Left cardiac atrium (tissue), 4 donors: Measurements from ENCODE around the gene HECA. TPM values are rescaled to one million over a fixed set of nuclear protein-coding genes. Genes with fewer than 3 reads are reported as not detected.
"Not testable (repeated sequence)": the region's sequence is repeated elsewhere in the genome, so short reads cannot be mapped to it uniquely, and the experiment has no call there.

Experiments
- ATAC-seq, 2 donors: fragments of 200-7000 bp; cut with Tn5 transposase; one replicate each; pipeline ENCODE4 v1.9.1; 2020; ENCODE audit warnings: mild to moderate bottlenecking in 2 of 2, moderate library complexity in 2 of 2
- DNase-seq: peaks from one replicate; pipeline ENCODE4 v3.0.0-alpha.2; 2020
- intact Hi-C, 2 donors: fragments of 100-400 bp; cut with DNase I; formaldehyde crosslinking; loops; one replicate each; pipeline versions ENCODE4 v1.14.1 to v1.15.1; 2022 to 2023
- total RNA-seq, 2 donors: library from RNA; stranded (reverse); fragmentation: NEBNext Ultra II Directional; extraction: Animal tissue kit (Norgen Biotek cat#: 25700); gene quantifications; one replicate each; pipeline ENCODE4 v1.2.1, GENCODE V29; 2021
- donor health status: DM: no; HTN: yes; CAD: no.
- donor health status: DM: no; HTN: yes; CAD: no; lungs with severe emphysema.
- donor health status: DM: yes; HTN: yes; CAD: no.
- donor health status: Dilated cardiomyopathy.

The HECA gene
- total RNA-seq, 2 donors from 2014 or later: 33.2 to 36.9 TPM

GRCh38 chr6:139152892-139153271 is 18.0 kb downstream of the HECA start:
- DNase-seq: no peak
- intact Hi-C loops: no loop called here
- ATAC-seq: no peak

- no peak for DNase-seq
- intact Hi-C loops: no loop called here
- peak in 1 of 2 donors; percentile 61 for ATAC-seq
Measured at GRCh38 chr6:139153855-139154254, 19.0 kb downstream of the HECA start.

GRCh38 chr6:139154881-139155547 is 20.1 kb downstream of the HECA start:
- ATAC-seq (no peak), DNase-seq (no peak)
- intact Hi-C loops: no loop called here

GRCh38 chr6:139156102-139156501 is 21.2 kb downstream of the HECA start:
- peak; percentile 21 to 43 for ATAC-seq
- DNase-seq: no peak
- intact Hi-C loops: no loop called here

GRCh38 chr6:139156551-139156950 is 21.7 kb downstream of the HECA start:
- ATAC-seq (no peak), DNase-seq (no peak)
- intact Hi-C loops: no loop called here

GRCh38 chr6:139157086-139157485 is 22.2 kb downstream of the HECA start:
- ATAC-seq: peak in 1 of 2 donors; percentile 32
- DNase-seq, intact Hi-C loops: not testable (repeated sequence)

GRCh38 chr6:139159016-139159415 is 24.1 kb downstream of the HECA start:
- no peak for DNase-seq
- intact Hi-C loops: no loop called here
- ATAC-seq: peak in 1 of 2 donors; percentile 37

GRCh38 chr6:139161169-139161568 is 26.3 kb downstream of the HECA start:
- intact Hi-C loops: no loop called here
- ATAC-seq (peak in 1 of 2 donors; percentile 7), DNase-seq (no peak)

GRCh38 chr6:139161817-139162284 is 27.0 kb downstream of the HECA start:
- DNase-seq (no peak), ATAC-seq (no peak)
- intact Hi-C loops: no loop called here

GRCh38 chr6:139164001-139164400 is 29.1 kb downstream of the HECA start:
- ATAC-seq (no peak), DNase-seq (no peak)
- intact Hi-C loops: no loop called here

- no peak for DNase-seq
Measured at GRCh38 chr6:139165324-139165723, 30.4 kb downstream of the HECA start.

GRCh38 chr6:139166238-139166955 is 31.5 kb downstream of the HECA start:
- intact Hi-C loops: no loop called here
- no peak for ATAC-seq
- DNase-seq: no peak

More at GRCh38 chr6:139165324-139165723, 30.4 kb downstream of the HECA start:
- no peak for ATAC-seq
- intact Hi-C loops: no loop called here

- DNase-seq (no peak), ATAC-seq (no peak)
- intact Hi-C loops: no loop called here
Measured at GRCh38 chr6:139166956-139167313, 32.1 kb downstream of the HECA start.

GRCh38 chr6:139172151-139172550 is 37.3 kb downstream of the HECA start:
- DNase-seq (no peak), ATAC-seq (no peak)
- intact Hi-C loops: no loop called here

- intact Hi-C loops: no loop called here
- ATAC-seq (no peak), DNase-seq (no peak)
Measured at GRCh38 chr6:139172567-139172966, 37.7 kb downstream of the HECA start.

GRCh38 chr6:139173172-139173571 is 38.3 kb downstream of the HECA start:
- no peak for DNase-seq
- intact Hi-C loops: no loop called here
- no peak for ATAC-seq

GRCh38 chr6:139173822-139174221 is 38.9 kb downstream of the HECA start:
- no peak for ATAC-seq
- intact Hi-C loops: no loop called here

GRCh38 chr6:139174961-139175360 is 40.1 kb downstream of the HECA start:
- DNase-seq (no peak), ATAC-seq (no peak)
- intact Hi-C loops: no loop called here

More at GRCh38 chr6:139173822-139174221, 38.9 kb downstream of the HECA start:
- no peak for DNase-seq

- ATAC-seq (no peak), DNase-seq (no peak)
- intact Hi-C loops: no loop called here
Measured at GRCh38 chr6:139175389-139175948, 40.6 kb downstream of the HECA start.

GRCh38 chr6:139181236-139181635 is 46.4 kb downstream of the HECA start:
- intact Hi-C loops: no loop called here
- DNase-seq: no peak
- ATAC-seq: no peak
